Dermis blood vessel endothelial cell (primary cell): ENCODE measurements around the gene CCPG1. TPM values are rescaled to one million over a fixed set of nuclear protein-coding genes. Genes with fewer than 3 reads are reported as not detected.

Experiments used
- DNase-seq: peaks from one replicate; pipeline ENCODE4 v3.0.0; 2010
- total RNA-seq: library from RNA; depleted of rRNA; stranded (reverse); fragments of >200 nt; gene quantifications from 2 replicates; pipeline ENCODE4 v1.2.3, GENCODE V29; 2014

Gene CCPG1
- total RNA-seq, 1 donor from 2014 or later: 70.5 TPM

- peak; percentile 93 for DNase-seq
These were observed 89.3 kb downstream of the CCPG1 start, which contains the start of the genes PIGB and PIGBOS1 for GRCh38 chr15:55318588-55319494. Gene PIGB, plus strand, starts transcription at chr15:55319222. Its CDS starts 29 bp downstream, at chr15:55319251. Gene PIGBOS1, minus strand, starts transcription at chr15:55319123. Its CDS starts 1,331 bp downstream, at chr15:55317792.

Other genes with a start within 250 kb of the CCPG1 start
- gene RSL24D1, start 211.4 kb downstream of the CCPG1 start, total RNA-seq: 63.1 and 63.5 TPM in 2 replicates
- gene RAB27A, start 118.5 kb downstream of the CCPG1 start, total RNA-seq: 12.3 and 27.4 TPM in 2 replicates
- 7.3 and 13.3 TPM in 2 replicates for gene PIGBOS1, start 89.2 kb downstream of the CCPG1 start, total RNA-seq
- 12.6 and 15.4 TPM in 2 replicates for gene PIGB, start 89.1 kb downstream of the CCPG1 start, total RNA-seq
- gene PIERCE2, start 136 bp upstream of the CCPG1 start, total RNA-seq: 0.79 and 0.85 TPM in 2 replicates
- 0.51 and 1.6 TPM in 2 replicates for gene DNAAF4, start 99.9 kb upstream of the CCPG1 start, total RNA-seq
- gene PYGO1, start 180.0 kb upstream of the CCPG1 start, total RNA-seq: 0.19 and 0.51 TPM in 2 replicates